NOMO-1 (cell line): ENCODE measurements around the gene TLL2.

Source experiments
- DNase-seq, 2 experiments: peaks; one replicate each; lab custom pipeline; 2025; ENCODE audit not compliant: unreplicated experiment in 2 of 2; lab: John Stamatoyannopoulos, UW

Gene TLL2

GRCh38 chr10:96468845-96469244 is 44.9 kb downstream of the TLL2 start:
- DNase-seq: no peak

- no peak for DNase-seq
Measured at GRCh38 chr10:96465599-96465998, 48.1 kb downstream of the TLL2 start.

- DNase-seq: no peak
Measured at GRCh38 chr10:96463562-96463961, 50.2 kb downstream of the TLL2 start.

DNA sequence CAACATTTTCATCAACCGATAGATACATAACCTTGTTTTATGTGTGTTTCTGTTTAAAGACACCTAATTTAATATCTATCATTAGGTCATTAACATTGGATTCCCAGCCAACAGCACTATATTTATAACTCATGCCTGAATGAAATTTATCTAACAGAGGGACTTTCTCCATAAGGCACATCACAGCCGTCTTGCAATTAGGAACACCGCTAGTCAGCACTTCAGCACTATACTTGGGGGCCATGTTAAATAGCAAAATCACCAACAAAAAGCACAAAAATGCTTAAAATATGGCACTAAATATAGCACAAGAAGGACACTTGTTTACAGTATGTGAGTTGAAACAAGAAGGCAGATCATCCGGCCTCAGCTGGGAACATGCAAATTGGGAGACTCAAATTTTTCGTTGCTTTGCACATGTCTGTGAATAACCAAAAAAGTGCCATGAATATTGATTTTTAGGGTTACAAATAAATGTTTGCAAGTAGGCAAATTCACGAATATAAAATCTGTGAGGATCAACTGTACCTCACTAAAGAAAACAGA is 51.0 kb downstream of the TLL2 start:
- DNase-seq: no peak

DNA sequence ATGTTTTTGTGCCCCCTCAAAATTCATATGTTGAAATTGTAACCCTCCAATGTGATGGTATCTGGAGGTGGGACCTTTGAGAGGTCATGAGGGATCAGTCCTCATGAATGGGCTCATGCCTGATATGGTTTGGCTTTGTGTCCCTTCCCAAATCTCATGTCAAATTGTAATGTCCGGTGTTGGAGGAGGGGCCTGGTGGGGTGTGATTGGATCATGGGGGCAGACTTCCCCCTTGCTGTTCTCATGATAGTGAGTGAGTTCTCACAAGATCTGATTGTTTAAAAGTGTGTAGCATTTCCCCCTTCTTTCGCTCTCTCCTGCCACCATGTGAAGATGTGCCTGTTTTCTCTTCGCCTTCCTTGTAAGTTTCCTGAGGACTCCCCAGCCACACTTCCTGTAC is 53.4 kb downstream of the TLL2 start:
- DNase-seq: no peak

DNA sequence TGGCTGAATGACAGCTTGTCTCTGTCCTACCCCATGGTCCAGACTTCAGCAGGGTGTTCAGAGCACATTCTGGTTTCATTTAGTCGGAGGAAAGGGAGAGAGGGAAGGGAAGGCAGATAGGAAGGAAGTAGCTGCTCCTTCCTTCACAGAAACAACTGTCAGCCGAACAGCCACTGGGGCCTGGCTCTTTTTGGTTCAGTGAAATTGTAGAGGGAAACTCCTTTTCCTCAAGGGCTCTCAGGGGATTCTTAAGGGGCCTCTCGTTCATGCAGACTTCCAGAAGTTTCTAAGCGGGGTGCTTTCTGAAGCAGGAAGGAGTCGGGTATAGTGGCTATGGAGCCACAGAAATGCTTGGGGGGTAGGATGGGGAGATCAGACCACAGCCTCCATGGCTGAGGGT is 56.4 kb downstream of the TLL2 start:
- no peak for DNase-seq

DNA sequence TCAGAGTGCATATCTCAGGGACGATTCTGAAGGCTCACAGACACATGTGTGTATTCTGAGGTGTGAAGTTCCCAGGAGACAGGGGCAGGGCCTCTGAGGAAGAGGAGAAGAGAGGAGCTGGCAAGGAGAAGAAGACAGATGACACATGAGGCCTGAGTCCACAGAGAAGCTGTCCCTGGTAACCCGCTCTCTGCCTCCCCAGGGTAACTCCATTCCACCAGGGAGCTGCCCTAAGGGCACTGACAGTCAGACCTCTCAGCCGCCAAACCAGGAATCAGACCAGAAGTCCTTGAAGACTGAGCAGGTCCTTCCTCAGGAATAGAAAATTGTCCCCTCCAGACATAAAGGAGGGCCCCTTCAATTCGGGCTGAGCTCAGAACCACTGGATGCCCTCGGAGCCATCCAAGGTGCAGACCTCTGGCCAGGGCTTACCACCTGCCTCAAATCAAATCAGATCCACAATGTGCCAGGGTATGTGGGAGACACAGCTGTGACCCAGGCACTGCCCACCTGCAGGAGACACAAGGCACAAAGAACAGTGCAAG is 57.4 kb downstream of the TLL2 start:
- no peak for DNase-seq

DNA sequence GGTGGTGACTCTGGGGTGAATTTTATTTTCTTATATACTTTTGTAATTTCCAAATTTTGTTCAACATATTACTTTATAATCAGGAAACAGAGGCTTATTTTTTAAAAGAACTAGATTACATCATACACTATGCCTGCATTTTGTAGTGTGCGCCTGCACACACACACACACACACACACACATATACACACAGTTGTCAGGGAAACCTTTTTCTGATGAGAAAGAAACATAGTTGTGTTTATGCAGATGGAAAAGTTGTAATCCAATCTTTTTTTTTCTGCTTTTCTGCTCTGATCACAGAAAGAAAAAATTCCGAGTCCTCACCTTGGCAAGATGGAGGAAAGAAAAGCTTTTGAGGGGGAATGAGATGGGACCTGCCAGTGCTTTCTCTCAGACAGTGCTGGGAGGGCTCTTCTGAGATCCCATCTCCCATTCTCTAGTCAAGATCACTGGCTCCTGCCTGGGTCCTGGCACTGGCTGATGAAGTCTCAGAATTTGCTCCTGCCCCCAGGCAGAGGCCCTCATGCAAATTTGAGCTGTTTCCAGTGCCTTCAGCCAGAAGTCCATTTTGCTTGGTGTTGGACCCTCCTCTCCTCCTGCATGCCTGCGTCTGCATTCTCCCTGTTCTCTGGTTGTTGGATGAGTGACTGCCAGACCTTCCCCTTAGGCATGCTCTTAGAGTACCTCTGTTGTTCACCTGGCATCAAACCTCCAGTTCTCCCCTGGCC is 59.7 kb downstream of the TLL2 start:
- no peak for DNase-seq

DNA sequence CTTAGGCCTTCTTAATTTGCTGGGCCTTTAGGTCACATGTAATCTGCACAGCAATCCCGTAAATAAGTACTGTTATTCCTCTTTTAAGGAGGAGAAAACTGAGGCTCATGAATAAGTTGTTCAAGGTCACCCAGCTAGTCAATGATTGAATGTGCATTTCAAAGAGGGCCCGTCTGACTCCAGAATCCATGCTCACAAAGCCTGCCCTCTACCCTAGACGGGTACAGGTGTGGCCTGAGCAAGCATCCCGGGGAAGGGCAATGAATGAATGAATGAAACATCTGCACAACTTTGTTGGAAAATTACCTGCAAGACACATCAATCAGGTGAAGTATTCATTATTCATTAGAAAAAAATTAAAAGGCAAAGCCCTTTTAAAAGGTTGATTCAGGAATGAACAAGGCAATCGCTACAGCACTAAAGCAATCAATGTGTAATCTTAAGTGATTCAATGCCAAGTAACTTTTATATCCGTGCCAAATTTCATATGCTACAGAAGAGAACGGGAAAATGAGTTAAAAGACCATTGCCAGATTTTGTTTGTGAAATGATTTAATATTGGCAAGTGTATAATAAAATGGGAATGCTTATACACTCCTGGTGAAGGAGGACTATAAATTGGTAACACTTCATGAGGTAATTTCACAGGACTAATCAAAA is 61.1 kb downstream of the TLL2 start:
- no peak for DNase-seq

- DNase-seq: no peak
Measured at GRCh38 chr10:96450529-96451207, 63.1 kb downstream of the TLL2 start.

- no peak for DNase-seq
Measured at GRCh38 chr10:96448558-96448957, 65.2 kb downstream of the TLL2 start.

DNA sequence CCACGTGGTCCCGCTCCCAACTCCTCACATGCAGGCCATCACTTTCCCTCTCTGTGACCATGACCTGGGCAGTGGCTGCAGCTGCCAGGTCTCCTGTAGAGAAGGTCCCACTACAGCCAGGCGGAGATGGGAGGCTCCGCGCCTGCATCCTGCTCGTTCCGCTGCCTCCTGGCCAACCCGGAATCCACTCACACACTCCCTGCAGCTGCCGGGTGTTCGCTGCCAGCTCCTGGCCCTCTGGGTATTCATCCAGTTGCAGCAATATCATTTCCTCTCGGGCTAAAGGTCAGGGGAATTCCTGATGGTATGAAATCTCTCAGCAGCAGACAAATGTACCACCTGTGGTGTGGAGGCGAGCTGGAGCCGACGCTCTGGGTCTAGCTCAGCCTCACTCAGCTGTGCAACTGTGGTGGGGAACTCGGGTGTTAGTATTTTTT is 65.7 kb downstream of the TLL2 start:
- no peak for DNase-seq

DNA sequence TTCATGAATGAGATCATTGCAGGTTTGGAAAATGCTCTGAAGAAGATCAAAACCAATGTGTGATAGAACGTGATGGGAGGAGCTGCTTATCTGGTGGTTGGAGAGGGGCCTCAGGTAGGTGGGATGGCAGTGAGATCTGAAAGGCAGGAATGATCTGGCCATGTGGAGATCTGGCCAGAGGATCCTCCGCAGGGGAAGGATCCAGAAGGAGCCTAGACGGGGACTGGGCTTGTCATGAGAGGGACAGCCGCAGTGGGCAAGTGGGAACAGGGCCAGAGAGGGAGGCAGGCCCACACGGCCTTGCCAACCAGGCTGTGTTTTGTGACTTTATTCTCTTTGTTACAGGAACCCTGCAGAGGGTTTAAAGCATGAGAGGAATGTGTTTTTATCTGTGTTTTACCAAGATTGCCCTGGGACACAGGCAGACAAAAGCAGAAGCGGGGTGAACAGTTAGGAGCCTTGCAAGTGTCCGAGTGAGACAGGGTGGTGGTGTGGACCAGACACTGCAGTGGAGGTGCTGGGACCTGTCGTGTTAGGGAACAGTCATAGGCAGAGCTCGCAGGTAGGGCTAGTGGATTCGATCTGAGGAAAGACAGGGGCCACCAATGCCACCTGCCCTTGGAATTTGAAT is 66.6 kb downstream of the TLL2 start:
- DNase-seq: no peak

DNA sequence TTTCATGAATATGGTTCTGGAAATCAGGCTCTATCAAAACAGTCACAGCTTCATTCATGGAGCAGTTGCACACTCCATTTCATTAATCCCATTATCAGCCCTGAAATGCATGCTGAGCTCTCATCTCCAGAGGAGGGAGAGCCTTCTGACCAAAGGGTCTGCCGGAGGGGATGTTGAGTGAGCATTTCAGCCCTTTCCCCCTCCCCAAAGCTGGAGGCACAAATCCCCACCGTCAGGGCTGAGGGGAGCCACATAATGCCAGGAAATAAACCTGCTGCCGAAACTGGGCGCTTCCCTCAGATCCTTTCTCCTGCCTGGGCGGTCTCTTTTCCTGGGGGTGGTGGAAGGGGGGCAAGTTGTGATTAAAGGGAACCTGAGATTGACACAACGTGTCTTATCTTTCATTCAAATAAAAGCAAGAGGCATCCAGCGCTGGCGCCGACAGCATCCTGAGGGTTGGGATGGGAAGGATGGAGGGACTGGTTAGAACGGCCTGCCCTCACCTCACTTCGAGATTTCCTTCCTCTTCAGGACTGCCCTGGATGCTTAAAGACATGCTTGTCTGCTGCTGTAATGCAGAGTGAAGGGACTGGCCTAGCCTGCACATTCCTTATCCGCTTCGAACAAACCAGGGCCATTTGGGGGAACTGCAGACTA is 71.6 kb downstream of the TLL2 start:
- DNase-seq: no peak

- peak in 1 of 2 experiments; percentile 27 for DNase-seq
Measured at GRCh38 chr10:96441322-96441885, 72.3 kb downstream of the TLL2 start.

GRCh38 chr10:96440361-96441292 is 73.1 kb downstream of the TLL2 start:
- peak in 1 of 2 experiments; percentile 27 for DNase-seq

DNA sequence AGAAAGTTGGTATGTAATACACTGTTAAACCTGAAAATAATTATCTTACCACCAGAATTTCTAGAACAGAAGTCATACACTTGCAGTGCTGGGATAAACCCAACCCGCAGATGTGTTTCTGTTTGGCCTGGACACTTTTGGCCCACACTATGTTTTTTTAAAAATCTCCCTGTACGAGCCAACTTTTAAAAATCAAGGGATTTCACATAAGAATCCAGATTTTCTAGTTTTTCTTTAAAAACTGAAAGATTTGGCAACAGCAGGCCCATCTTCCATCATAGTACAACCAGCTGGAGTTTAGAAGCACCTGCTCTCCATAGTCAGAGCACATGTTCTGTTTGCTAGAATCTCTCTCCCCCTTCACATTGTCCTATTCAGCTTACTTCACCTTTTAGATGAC is 74.0 kb downstream of the TLL2 start:
- DNase-seq: no peak

DNA sequence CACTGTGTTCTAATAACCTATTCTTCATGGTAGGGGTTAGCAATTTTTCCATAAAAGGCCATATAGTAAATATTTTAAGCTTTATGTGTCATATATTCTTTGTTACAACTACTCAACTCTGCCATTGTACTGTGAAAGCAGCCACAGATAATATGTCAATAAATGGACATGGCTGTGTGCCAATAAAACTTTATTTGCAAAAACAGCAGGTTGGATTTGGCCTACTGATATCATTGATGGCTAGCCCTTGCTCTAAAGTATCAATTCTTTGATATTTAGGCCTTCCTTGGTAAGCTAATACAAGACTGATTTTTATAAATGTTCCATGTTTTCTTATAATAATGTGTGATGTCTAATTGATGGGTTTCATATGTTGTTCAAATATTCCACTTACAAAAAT is 77.7 kb downstream of the TLL2 start:
- no peak for DNase-seq
